Measurements from ENCODE around the gene CARD10. TPM values are rescaled to one million over a fixed set of nuclear protein-coding genes. Genes with fewer than 3 reads are reported as not detected.

Gene CARD10
- total RNA-seq, 4 donors from 2014 or later: 2.6 to 5.7 (median 4.4) TPM

DNA sequence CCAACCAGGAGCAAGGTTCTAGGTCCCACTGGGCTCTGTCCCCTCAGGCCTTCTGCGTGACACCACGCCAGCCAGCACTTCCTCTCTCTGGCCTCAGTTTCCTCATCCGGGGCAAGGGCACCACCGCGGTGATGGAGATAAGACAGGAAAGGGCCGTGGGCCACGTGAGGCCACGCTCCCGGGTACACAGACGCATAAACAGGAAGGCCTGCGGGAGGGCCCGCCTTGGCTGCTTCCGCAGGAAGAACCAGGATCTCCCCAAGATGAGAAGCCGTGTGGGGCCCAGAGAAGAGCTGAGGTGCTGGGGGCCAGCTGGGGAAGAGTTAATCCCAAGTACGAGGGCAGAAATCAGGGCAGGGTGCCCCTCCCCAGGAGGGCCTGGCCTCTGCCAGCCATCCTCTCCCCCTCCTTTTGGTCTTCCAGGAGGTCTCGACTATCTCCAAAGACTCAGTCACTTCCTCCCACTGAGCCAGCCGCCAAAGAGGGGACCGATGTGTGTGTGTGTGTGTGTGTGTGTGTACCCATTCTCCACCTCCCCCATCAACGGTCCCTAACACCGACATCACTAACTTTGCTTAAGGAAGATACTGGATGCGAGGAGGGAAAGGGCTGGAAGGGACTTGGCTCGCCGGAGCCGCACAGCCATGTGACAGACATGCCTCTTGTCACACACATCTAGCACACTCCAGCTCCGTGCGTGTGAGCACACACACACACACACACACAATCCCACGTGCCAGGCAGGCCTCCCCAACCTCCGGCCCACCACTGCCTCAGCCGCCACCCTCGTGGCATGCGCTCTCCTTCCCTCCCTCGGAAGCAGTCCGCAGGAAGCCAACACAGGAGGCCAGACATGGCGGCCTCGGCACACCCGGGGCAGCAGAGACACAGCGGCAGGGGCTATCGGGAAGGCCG is 34.5 kb downstream of the CARD10 start:
- ATAC-seq: peak in 1 of 2 donors; percentile 43
- Histone ChIP-seq H3K27ac (peak overlapping the region; percentile 51 to 74 (median 67)), H3K27me3 (peaks cover 0 to 8% (median 3%) of the 10 kb centered on the region in 3 donors)

DNA sequence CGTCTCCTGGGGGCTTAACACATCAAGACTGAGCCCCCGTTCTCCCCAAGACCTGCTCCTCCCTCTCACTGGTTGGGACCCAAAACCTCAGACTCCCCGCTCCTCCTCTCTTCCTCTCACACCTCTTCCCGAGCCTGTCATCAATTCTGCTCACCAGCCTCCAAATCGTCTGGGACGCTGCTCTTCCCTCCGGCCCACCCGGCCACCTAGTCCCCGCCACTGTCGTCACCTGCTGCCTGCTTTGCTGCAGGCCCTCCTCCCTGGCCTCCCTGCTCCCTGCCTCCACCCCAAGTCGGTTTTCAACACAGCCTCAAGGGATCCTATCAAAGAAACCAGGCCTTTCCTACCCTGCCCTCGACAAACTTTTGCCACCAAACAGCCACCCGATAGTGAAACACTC is 36.2 kb downstream of the CARD10 start:
- in situ Hi-C loops (cut with MboI; ENCODE audit: low sequenced_read_pairs in 4 of 4) (no loop called here), intact Hi-C loops (cut with DNase I; ENCODE audit: low total_unique reads) (no loop called here)
- no peaks in the 10 kb centered on the region for H3K36me3 ChIP-seq
- H3K27me3 ChIP-seq: peaks cover 0 to 8% (median 3%) of the 10 kb centered on the region in 3 donors
- no peaks in the 10 kb centered on the region for H3K9me3 ChIP-seq
- DNase-seq: no peak
- H3K4me1 ChIP-seq: peaks cover 5 to 16% of the 10 kb centered on the region in 2 donors
- H3K4me3 ChIP-seq: no peak overlapping the region
- TF ChIP-seq, protein P1, sequence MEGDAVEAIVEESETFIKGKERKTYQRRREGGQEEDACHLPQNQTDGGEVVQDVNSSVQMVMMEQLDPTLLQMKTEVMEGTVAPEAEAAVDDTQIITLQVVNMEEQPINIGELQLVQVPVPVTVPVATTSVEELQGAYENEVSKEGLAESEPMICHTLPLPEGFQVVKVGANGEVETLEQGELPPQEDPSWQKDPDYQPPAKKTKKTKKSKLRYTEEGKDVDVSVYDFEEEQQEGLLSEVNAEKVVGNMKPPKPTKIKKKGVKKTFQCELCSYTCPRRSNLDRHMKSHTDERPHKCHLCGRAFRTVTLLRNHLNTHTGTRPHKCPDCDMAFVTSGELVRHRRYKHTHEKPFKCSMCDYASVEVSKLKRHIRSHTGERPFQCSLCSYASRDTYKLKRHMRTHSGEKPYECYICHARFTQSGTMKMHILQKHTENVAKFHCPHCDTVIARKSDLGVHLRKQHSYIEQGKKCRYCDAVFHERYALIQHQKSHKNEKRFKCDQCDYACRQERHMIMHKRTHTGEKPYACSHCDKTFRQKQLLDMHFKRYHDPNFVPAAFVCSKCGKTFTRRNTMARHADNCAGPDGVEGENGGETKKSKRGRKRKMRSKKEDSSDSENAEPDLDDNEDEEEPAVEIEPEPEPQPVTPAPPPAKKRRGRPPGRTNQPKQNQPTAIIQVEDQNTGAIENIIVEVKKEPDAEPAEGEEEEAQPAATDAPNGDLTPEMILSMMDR (IDR thresholded peaks at IDR 0.05 in 4 of 5, conservative IDR thresholded peaks at IDR 0.05 in 1 of 5): no peak
- TF ChIP-seq POLR2A (IDR thresholded peaks at IDR 0.05): no peak
- peak overlapping the region; percentile 38 to 74 (median 67) for H3K27ac ChIP-seq
- ATAC-seq: no peak

More for the DNA sequence above, 34.5 kb downstream of the CARD10 start:
- in situ Hi-C loops (cut with MboI; ENCODE audit: low sequenced_read_pairs in 4 of 4) (no loop called here), intact Hi-C loops (cut with DNase I; ENCODE audit: low total_unique reads) (no loop called here)
- Histone ChIP-seq H3K36me3 (no peaks in the 10 kb centered on the region), H3K4me1 (peaks cover 5 to 16% of the 10 kb centered on the region in 2 donors), H3K9me3 (no peaks in the 10 kb centered on the region), H3K4me3 (peak overlapping the region; percentile 31 to 53 (median 43))
- DNase-seq: peak; percentile 47 to 61
- TF ChIP-seq POLR2A (IDR thresholded peaks at IDR 0.05): no peak
- TF ChIP-seq, protein P1 (IDR thresholded peaks at IDR 0.05 in 4 of 5, conservative IDR thresholded peaks at IDR 0.05 in 1 of 5): no peak

DNA sequence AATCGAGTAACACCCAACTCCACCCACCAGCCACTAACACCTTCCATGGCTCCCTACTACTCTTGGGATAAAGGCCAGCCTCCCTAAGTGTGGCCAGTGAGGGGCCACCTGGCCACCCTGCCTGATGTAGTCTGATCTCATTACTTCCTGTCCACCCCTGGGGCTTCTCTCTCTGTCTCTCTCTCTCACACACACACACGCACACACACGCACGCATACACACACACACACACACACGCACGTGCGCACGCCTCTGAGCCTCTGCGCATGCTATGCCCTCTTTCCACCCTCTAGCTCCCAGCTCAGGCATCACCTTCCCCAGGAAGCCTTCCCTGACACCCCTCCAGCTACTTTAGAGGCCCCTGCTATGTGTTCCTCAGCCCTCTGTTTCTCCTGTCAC is 37.0 kb downstream of the CARD10 start:
- intact Hi-C loops (cut with DNase I; ENCODE audit: low total_unique reads) (no loop called here), in situ Hi-C loops (cut with MboI; ENCODE audit: low sequenced_read_pairs in 4 of 4) (no loop called here)
- Histone ChIP-seq H3K27ac (no peak overlapping the region), H3K4me3 (no peak overlapping the region), H3K36me3 (no peaks in the 10 kb centered on the region), H3K27me3 (peaks cover under 1 to 8% (median 3%) of the 10 kb centered on the region in 3 donors), H3K9me3 (no peaks in the 10 kb centered on the region), H3K4me1 (peaks cover 5 to 16% of the 10 kb centered on the region in 2 donors)
- no peak for TF ChIP-seq POLR2A (IDR thresholded peaks at IDR 0.05)
- TF ChIP-seq, protein P1 (IDR thresholded peaks at IDR 0.05 in 4 of 5, conservative IDR thresholded peaks at IDR 0.05 in 1 of 5): no peak
- DNase-seq (no peak), ATAC-seq (no peak)

GRCh38 chr22:37481347-37481907 is 37.8 kb downstream of the CARD10 start:
- no peak for DNase-seq
- H3K9me3 ChIP-seq: no peaks in the 10 kb centered on the region
- peaks cover 5 to 11% of the 10 kb centered on the region in 2 donors for H3K4me1 ChIP-seq
- no peak overlapping the region for H3K4me3 ChIP-seq
- H3K27ac ChIP-seq: no peak overlapping the region
- ATAC-seq: no peak
- H3K27me3 ChIP-seq: peaks cover 2 to 8% (median 3%) of the 10 kb centered on the region in 3 donors
- TF ChIP-seq POLR2A (IDR thresholded peaks at IDR 0.05): no peak
- TF ChIP-seq, protein P1 (IDR thresholded peaks at IDR 0.05 in 4 of 5, conservative IDR thresholded peaks at IDR 0.05 in 1 of 5): no peak
- in situ Hi-C loops (cut with MboI; ENCODE audit: low sequenced_read_pairs in 4 of 4) (no loop called here), intact Hi-C loops (cut with DNase I; ENCODE audit: low total_unique reads) (no loop called here)
- H3K36me3 ChIP-seq: no peaks in the 10 kb centered on the region
